MCF 10A (cell line): ENCODE data around the gene LDB2. TPM values are rescaled to one million over a fixed set of nuclear protein-coding genes. Genes with fewer than 3 reads are reported as not detected.

Experiments
- BruUV-seq: library from RNA; stranded (reverse); fragments of 400-500 nt; replicated peaks from 2 replicates; lab custom pipeline; 2021; lab: Mats Ljungman, UMichigan
- CTCF ChIA-PET: fragments of 300-600 bp; sonication (Branson Sonifier 250); formaldehyde crosslinking; extraction: SDS; loops from one replicate; lab custom pipeline; 2021; ENCODE audit warnings: antibody characterized with exemption, inconsistent platforms; lab: Yijun Ruan, JAX
- POLR2A ChIA-PET: fragments of 300-600, 350-650 bp; sonication (Branson Sonifier 250); formaldehyde crosslinking; extraction: SDS; loops from one replicate; lab custom pipeline; 2020; ENCODE audit warnings: antibody characterized with exemption, inconsistent platforms; lab: Yijun Ruan, JAX
- DNase-seq: peaks from one replicate; pipeline ENCODE4 v3.0.0-alpha.2; 2018; ENCODE audit not compliant: unreplicated experiment
- H3K27ac Mint-ChIP-seq: one replicate; pipeline ENCODE4 v1.8.0; 2022; ENCODE audit warnings: mild to moderate bottlenecking, low read depth, mixed read lengths; ENCODE audit not compliant: unreplicated experiment
- H3K27me3 Mint-ChIP-seq: one replicate; pipeline ENCODE4 v1.8.0; 2022; ENCODE audit warnings: mixed read lengths; ENCODE audit not compliant: insufficient read depth, unreplicated experiment
- H3K36me3 Mint-ChIP-seq: one replicate; pipeline ENCODE4 v1.8.0; 2022; ENCODE audit warnings: mild to moderate bottlenecking, moderate library complexity, mixed read lengths; ENCODE audit not compliant: insufficient read depth, unreplicated experiment
- H3K4me1 Mint-ChIP-seq: one replicate; pipeline ENCODE4 v1.8.0; 2022; ENCODE audit warnings: mixed read lengths; ENCODE audit not compliant: insufficient read depth, unreplicated experiment
- H3K4me3 Mint-ChIP-seq: one replicate; pipeline ENCODE4 v1.8.0; 2022; ENCODE audit warnings: mild to moderate bottlenecking, moderate library complexity, mixed read lengths; ENCODE audit not compliant: unreplicated experiment
- H3K9me3 Mint-ChIP-seq: one replicate; pipeline ENCODE4 v1.8.0; 2022; ENCODE audit warnings: mixed read lengths; ENCODE audit not compliant: unreplicated experiment
- intact Hi-C: fragments of 100-400 bp; cut with micrococcal nuclease; formaldehyde crosslinking; loops from 2 replicates; pipeline ENCODE4 v1.14.1; 2022
- total RNA-seq: library from RNA; stranded (reverse); gene quantifications from 2 replicates; pipeline ENCODE4 v1.2.3, GENCODE V29; 2022
- TF ChIP-seq, protein P1 (sequence below): fragments of 200-600 bp; IDR thresholded peaks from one replicate; pipeline ENCODE4 v1.8.0; 2022; ENCODE audit warnings: antibody characterized with exemption, mild to moderate bottlenecking; ENCODE audit not compliant: unreplicated experiment

Gene LDB2
- total RNA-seq, 1 experiment from 2014 or later, result not detected

DNA sequence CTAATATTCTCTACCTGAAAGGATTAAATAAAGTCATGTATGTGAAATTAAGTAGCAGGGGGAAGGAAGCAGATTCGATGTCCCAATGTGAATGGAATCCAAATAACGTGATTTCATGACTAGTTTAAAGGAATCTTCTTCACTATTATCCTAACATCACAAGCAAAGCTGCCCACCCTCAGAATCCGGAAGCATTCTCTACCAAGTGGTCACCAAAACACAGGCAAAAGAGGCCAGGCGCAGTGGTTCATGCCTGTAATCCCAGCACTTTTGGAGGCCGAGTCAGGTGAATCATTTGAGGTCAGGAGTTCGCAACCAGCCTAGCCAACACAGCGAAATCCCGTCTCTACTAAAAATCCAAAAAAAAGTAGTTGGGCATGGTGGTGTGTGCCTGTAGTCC is 212.9 kb downstream of the LDB2 start:
- Mint-ChIP-seq H3K4me3 (no peak overlapping the region), H3K27ac (no peak overlapping the region), H3K27me3 (no peaks in the 10 kb centered on the region), H3K9me3 (no peaks in the 10 kb centered on the region), H3K4me1 (peaks cover 8% of the 10 kb centered on the region), H3K36me3 (no peaks in the 10 kb centered on the region)
- ChIA-PET POLR2A (no interaction called here), CTCF (interaction anchor here (0.6 kb wide), 1 partner anchor 1085 kb away, joined by 3 read pairs; no protein-coding TSS in a partner anchor)
- TF ChIP-seq, protein P1, sequence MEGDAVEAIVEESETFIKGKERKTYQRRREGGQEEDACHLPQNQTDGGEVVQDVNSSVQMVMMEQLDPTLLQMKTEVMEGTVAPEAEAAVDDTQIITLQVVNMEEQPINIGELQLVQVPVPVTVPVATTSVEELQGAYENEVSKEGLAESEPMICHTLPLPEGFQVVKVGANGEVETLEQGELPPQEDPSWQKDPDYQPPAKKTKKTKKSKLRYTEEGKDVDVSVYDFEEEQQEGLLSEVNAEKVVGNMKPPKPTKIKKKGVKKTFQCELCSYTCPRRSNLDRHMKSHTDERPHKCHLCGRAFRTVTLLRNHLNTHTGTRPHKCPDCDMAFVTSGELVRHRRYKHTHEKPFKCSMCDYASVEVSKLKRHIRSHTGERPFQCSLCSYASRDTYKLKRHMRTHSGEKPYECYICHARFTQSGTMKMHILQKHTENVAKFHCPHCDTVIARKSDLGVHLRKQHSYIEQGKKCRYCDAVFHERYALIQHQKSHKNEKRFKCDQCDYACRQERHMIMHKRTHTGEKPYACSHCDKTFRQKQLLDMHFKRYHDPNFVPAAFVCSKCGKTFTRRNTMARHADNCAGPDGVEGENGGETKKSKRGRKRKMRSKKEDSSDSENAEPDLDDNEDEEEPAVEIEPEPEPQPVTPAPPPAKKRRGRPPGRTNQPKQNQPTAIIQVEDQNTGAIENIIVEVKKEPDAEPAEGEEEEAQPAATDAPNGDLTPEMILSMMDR, result no peak
- intact Hi-C loops, result no loop called here
- BruUV-seq, result no TSS peak
- no peak for DNase-seq

DNA sequence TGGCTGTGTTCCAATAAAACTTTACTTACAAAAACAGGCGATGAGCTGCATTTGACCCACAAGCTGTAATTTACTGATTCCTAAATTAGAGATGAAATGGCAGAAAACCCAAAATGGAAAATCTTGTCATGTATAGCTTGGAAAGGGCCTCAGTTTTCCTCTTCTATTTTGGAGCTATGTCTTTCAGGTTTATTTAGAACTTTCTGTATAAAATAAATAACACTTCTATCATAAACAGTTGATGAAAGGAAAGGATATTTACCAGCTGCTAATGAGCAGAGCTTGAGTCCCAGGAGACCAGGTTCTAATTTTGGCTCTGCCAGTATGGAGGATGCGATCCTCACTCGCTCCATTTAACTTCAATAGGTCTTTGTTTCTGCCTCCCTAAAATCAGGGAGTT is 213.5 kb downstream of the LDB2 start:
- Mint-ChIP-seq H3K4me3 (no peak overlapping the region), H3K27me3 (peaks cover 4% of the 10 kb centered on the region), H3K36me3 (no peaks in the 10 kb centered on the region), H3K9me3 (no peaks in the 10 kb centered on the region), H3K4me1 (peaks cover 8% of the 10 kb centered on the region), H3K27ac (no peak overlapping the region)
- POLR2A ChIA-PET, result no interaction called here
- BruUV-seq, result no TSS peak
- CTCF ChIA-PET, result interaction anchor here (1.2 kb wide), 1 partner anchor 14 kb away, joined by 3 read pairs; no protein-coding TSS in a partner anchor
- intact Hi-C loops, result no loop called here
- no peak for DNase-seq
- TF ChIP-seq, protein P1, result no peak

DNA sequence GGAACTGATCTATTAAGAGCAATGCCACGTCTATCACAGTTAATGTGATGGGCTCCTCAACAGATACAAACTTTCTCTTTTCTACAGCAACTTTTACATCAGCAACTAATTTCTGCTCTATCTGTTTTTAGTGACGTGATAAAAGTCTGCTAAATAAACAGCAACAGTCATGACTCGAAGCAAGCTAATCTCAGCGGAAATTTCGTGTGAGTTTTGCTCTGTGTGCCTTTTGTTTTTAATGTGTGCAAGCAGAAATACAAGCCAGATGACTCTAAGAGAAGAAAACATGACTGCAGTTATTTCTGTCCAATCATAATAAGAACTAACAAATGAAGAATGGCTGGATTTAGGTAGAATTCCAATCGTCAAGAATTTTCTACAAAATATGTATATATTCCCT is 214.3 kb downstream of the LDB2 start:
- intact Hi-C loops, result no loop called here
- H3K9me3 Mint-ChIP-seq, result no peaks in the 10 kb centered on the region
- no peak overlapping the region for H3K4me3 Mint-ChIP-seq
- H3K4me1 Mint-ChIP-seq, result peaks cover 8% of the 10 kb centered on the region
- TF ChIP-seq, protein P1, result no peak
- no TSS peak for BruUV-seq
- no peaks in the 10 kb centered on the region for H3K36me3 Mint-ChIP-seq
- no peak for DNase-seq
- peaks cover 12% of the 10 kb centered on the region for H3K27me3 Mint-ChIP-seq
- POLR2A ChIA-PET, result no interaction called here
- no peak overlapping the region for H3K27ac Mint-ChIP-seq
- CTCF ChIA-PET, result interaction anchor here (1.2 kb wide), 1 partner anchor 15 kb away, joined by 3 read pairs; no protein-coding TSS in a partner anchor

DNA sequence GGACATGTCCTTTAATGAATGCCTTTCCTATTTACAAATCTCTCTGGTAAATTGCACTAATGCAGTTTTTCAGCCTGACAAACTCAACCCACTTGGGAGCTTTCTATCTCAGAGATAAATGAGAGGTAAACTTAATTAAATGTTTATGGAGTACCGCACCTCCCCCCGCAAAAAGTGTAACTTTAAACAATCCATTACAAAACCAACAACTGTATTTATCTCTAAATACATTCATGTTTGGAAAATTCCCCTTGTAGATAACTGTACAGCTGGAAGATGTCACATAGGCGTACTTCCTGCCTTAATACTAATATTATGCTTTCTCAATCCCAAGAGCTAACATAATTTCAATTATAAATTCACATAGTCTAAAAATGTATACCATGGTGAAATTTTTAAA is 215.5 kb downstream of the LDB2 start:
- Mint-ChIP-seq H3K36me3 (no peaks in the 10 kb centered on the region), H3K27ac (no peak overlapping the region), H3K27me3 (peaks cover 18% of the 10 kb centered on the region), H3K9me3 (no peaks in the 10 kb centered on the region), H3K4me1 (peaks cover 8% of the 10 kb centered on the region), H3K4me3 (no peak overlapping the region)
- TF ChIP-seq, protein P1, result no peak
- no TSS peak for BruUV-seq
- no peak for DNase-seq
- intact Hi-C loops, result no loop called here
- ChIA-PET POLR2A (interaction anchor here (0.6 kb wide), 1 partner anchor 40 kb away, joined by 3 read pairs; no protein-coding TSS in a partner anchor), CTCF (interaction anchor here (1.7 kb wide), 1 partner anchor 40 kb away, joined by 4 read pairs; no protein-coding TSS in a partner anchor)
